GM12873 (cell line): Measurements from ENCODE around the gene CALHM3.

ENCODE experiments used
- TF ChIP-seq, protein P1 (sequence below): IDR thresholded peaks from 2 replicates; pipeline ENCODE4 v1.5.1; 2012; ENCODE audit warnings: low read depth, mild to moderate bottlenecking, moderate library complexity, low read length, control low read depth; ENCODE audit not compliant: insufficient read depth; ENCODE audit errors: missing control alignments

The CALHM3 gene

GRCh38 chr10:103441611-103442010, 37.4 kb downstream of the CALHM3 start:
- TF ChIP-seq, protein P1, sequence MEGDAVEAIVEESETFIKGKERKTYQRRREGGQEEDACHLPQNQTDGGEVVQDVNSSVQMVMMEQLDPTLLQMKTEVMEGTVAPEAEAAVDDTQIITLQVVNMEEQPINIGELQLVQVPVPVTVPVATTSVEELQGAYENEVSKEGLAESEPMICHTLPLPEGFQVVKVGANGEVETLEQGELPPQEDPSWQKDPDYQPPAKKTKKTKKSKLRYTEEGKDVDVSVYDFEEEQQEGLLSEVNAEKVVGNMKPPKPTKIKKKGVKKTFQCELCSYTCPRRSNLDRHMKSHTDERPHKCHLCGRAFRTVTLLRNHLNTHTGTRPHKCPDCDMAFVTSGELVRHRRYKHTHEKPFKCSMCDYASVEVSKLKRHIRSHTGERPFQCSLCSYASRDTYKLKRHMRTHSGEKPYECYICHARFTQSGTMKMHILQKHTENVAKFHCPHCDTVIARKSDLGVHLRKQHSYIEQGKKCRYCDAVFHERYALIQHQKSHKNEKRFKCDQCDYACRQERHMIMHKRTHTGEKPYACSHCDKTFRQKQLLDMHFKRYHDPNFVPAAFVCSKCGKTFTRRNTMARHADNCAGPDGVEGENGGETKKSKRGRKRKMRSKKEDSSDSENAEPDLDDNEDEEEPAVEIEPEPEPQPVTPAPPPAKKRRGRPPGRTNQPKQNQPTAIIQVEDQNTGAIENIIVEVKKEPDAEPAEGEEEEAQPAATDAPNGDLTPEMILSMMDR: no peak

- TF ChIP-seq, protein P1: no peak
Measured at GRCh38 chr10:103441206-103441605, 37.8 kb downstream of the CALHM3 start.

DNA sequence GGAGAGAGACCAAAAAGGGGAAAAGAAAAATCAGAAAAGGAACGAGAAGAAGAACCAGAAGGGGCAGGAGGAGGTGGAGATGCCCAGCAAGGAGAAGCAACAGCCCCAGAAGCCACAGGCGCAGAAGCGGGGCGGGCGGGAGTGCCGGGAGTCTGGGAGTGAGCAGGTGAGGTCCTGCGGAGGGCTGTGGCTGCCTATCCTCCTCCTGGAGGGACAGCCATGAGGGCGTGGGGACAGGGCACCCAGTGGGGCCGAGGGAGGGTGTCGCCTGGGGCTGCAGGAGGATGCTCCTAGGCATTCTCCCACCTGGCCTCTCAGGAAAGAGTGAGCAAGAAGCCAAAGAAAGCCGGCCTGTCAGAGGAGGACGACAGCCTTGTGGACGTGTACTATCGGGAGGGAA, 38.6 kb downstream of the CALHM3 start:
- TF ChIP-seq, protein P1: no peak

DNA sequence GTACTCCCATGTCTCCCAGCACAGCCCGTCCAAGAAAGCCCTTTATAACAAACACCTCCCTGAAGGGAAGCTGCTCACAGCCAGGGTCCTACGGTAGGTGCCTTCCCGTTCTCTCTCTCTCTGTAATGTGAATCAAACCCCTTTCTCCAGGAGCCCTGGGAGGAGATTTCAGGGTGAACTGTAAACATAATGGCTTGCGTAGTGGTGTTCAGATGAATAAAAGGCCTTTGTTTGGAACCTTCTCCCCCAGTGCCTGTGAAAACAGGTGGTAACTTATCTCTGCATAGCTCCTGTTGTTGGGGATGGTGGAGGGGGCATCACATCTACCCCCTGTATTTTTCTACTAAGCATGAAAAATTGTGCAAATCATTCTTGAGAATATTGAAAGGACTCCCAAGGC, 39.3 kb downstream of the CALHM3 start:
- TF ChIP-seq, protein P1: no peak

DNA sequence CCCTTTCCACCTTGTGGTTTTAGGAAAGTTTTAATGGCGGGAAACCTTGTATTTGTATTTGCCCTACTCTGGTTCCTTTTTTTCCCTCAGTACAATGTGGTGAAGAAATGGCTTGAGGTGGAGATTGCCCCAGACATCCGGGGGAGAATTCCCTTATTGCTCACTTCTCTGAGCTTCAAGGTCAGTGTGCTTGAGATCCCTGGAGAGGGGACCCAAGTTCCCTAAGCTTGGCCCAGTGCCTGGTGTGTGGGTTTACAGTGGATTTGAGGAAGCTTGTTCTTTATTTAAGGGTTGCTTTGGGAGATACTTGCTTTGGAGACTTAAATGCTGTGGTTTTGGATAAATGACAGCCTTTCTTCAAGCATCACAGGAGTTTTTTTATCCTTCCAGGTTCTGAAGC, 45.2 kb downstream of the CALHM3 start:
- TF ChIP-seq, protein P1: no peak

GRCh38 chr10:103431902-103432301, 47.1 kb downstream of the CALHM3 start:
- TF ChIP-seq, protein P1: no peak

GRCh38 chr10:103429647-103430046, 49.4 kb downstream of the CALHM3 start:
- TF ChIP-seq, protein P1: no peak
